ENCODE results near the gene ARMCX5. TPM values are rescaled to one million over a fixed set of nuclear protein-coding genes. Genes with fewer than 3 reads are reported as not detected.

Gene ARMCX5
- total RNA-seq, result 10 to 100 TPM; 10.9 to 13.3 TPM

DNA sequence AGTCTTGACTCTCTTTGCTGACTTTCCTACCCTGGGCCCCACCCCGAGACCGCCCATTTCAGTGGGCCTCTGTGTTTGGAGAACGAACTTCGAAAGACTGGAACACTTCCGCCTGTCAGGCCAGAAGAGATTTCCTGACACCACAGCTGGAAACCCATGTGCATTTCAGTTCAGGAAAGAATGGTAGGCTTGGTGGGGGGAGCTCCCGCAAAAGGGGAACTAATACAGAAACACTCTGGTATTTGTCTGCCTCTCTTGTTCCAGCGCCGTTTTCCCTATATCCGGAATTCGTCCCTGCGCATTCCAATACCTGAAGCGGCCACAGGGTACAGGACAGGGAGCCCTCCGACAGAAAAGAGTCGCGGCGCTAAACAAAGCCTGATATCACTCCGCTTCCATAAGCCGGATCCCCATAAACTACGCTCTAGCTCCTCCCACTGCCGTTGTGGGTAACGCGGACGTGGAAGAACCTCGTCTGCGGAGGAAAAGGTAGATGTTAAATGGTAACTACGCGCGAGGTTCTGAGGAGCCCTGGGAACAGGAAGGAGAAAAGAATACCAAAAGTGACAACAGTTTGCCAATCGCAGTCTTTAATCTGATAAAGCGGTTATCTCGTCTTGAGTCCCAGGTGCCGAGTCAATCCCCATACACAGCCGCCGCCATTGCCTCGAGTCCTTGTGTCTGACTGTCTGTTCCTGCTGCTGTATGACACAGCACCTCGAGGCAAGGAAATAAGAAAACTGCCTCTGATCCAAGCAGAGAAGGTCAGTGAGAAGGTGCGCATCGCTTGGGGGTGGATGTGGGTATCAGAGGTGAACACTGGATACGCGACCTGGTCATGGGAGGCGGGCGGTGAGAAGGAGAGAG, at the start of gene ARMCX5:
Gene ARMCX5 (plus strand): TSS at position 432 of the 867 bp plus-strand sequence. CDS start 2,627 bp downstream, outside the sequence.
- H3K9me3 Mint-ChIP-seq, result no peaks in the 10 kb centered on the region
- H3K4me1 Mint-ChIP-seq, result peaks cover 21% of the 10 kb centered on the region
- H3K4me3 Mint-ChIP-seq, result peak within 1 kb of the TSS; percentile 99
- no peaks in the 10 kb centered on the region for H3K27me3 Mint-ChIP-seq
- DNase-seq, result peak; percentile 67
- peaks cover 23% of the 10 kb centered on the region for H3K36me3 Mint-ChIP-seq
- peak within 1 kb of the TSS; percentile 97 for H3K27ac Mint-ChIP-seq

DNA sequence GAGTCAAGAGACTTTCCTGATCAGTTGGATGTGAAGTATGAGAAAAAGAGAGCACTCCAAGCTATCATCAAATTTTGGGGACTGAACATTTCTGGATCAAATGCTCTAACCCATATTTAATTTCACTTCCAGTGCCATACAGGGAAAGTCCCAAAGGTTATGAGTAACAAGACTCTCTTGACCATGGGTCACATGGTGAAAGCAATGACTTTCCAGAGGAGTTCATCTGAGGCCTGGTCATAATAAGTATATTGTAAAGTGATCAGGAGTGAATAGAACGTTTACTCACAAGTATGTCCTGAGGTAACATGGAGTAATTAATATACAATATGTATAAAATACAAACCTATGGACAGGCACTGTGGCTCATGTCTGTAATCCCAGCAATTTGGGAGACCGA, 40.7 kb upstream of the ARMCX5 start:
- Mint-ChIP-seq H3K4me1 (no peaks in the 10 kb centered on the region), H3K4me3 (no peak overlapping the region), H3K27ac (no peak overlapping the region)

DNA sequence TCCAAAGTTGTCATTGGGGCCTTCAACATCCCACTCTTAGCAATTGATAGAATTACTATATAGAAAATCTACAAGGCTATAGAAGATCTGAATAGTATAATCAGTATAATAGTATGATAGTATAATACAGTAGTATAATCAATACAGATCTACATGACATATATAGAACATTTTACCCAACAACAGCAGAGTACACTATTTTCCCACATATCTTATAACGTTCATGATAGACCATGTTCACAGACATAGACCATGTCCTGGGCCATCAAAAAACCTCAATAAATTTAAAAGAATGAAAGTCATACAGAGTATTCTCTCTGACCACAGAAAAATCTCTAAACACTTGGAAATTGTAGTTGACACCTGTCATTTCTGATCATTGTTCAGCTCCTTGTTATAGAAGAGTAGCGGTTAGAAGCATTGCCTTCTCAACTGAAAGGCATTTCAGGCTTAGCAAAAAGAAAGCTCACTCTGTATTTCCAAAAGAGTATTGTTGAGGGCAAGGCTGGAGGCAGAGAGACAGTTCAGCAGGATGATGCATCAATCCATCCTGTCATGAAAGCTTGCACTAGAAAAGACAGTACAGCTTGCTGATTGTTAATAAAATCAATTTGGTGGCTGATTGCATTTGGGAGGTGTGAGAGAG, 38.8 kb upstream of the ARMCX5 start:
- H3K27ac Mint-ChIP-seq, result no peak overlapping the region
- no peaks in the 10 kb centered on the region for H3K9me3 Mint-ChIP-seq
- no peak overlapping the region for H3K4me3 Mint-ChIP-seq
- H3K27me3 Mint-ChIP-seq, result no peaks in the 10 kb centered on the region
- H3K36me3 Mint-ChIP-seq, result no peaks in the 10 kb centered on the region
- DNase-seq, result no peak
- no peaks in the 10 kb centered on the region for H3K4me1 Mint-ChIP-seq

More for the DNA sequence above, 40.7 kb upstream of the ARMCX5 start:
- no peaks in the 10 kb centered on the region for H3K27me3 Mint-ChIP-seq
- DNase-seq, result no peak
- no peaks in the 10 kb centered on the region for H3K9me3 Mint-ChIP-seq
- no peaks in the 10 kb centered on the region for H3K36me3 Mint-ChIP-seq

DNA sequence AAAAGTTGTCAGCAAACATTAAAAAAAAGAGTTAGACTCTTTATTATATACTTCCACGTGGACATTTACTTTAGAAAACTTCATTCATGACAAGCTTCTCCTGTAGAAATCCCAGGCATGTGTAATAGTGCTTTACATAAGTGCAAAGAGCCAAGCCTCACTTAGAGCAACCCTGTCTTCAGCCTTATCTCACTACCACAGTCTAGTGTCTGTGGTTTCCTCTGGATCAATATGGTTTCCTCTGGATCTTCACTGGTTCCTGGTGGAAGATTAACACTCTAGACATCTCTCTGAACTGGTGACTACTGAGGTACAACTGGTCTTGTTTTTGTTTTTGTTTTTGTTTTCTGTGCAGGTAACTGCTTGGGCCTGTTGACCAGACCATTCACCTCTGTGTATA, 18.4 kb upstream of the ARMCX5 start:
- Mint-ChIP-seq H3K4me1 (no peaks in the 10 kb centered on the region), H3K27me3 (no peaks in the 10 kb centered on the region), H3K9me3 (no peaks in the 10 kb centered on the region), H3K27ac (no peak overlapping the region), H3K36me3 (no peaks in the 10 kb centered on the region), H3K4me3 (no peak overlapping the region)
- no peak for DNase-seq

- no peaks in the 10 kb centered on the region for H3K9me3 Mint-ChIP-seq
- H3K27ac Mint-ChIP-seq, result no peak overlapping the region
- peaks cover 4% of the 10 kb centered on the region for H3K27me3 Mint-ChIP-seq
- no peak overlapping the region for H3K4me3 Mint-ChIP-seq
- no peak for DNase-seq
- no peaks in the 10 kb centered on the region for H3K36me3 Mint-ChIP-seq
- H3K4me1 Mint-ChIP-seq, result peaks cover 3% of the 10 kb centered on the region
Measured at GRCh38 chrX:102593367-102593766, 5.9 kb upstream of the ARMCX5 start.

DNA sequence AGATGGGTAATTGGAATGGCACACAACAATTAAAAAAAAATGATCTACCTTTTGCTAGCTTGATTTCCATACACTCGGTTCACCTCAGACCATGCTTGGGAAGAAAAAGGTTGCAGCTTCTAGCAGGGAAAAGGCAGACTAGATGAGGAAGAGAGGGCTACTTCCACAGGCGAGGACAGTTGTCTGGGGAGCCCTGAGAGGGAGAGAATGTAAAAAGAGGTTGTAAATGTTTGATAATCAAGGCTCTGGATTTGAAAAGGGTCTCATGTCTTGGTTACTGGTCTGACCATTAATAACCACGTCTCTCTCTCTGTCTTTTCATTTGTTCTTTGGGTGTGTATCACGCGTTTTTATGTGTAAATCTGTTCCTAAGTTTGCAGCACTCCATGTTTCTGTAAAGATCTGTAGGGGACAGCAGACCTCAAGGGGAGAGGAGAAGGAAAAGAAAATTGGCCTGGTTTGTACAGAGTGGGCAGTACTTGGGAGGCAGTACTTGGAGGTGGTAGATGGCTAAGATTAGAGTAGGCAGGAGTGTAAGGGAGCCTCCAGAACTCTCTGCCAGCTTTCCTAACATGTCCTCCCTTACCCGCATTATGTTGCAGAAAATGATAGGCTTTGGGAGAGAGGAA, 750 bp downstream of the ARMCX5 start:
- peak overlapping the region; percentile 97 for H3K27ac Mint-ChIP-seq
- H3K36me3 Mint-ChIP-seq, result peaks cover 23% of the 10 kb centered on the region
- H3K9me3 Mint-ChIP-seq, result no peaks in the 10 kb centered on the region
- no peaks in the 10 kb centered on the region for H3K27me3 Mint-ChIP-seq
- DNase-seq, result no peak
- peaks cover 21% of the 10 kb centered on the region for H3K4me1 Mint-ChIP-seq
- H3K4me3 Mint-ChIP-seq, result peak overlapping the region; percentile 99

GRCh38 chrX:102604327-102604726, 5.0 kb downstream of the ARMCX5 start:
- H3K27me3 Mint-ChIP-seq, result no peaks in the 10 kb centered on the region
- H3K9me3 Mint-ChIP-seq, result no peaks in the 10 kb centered on the region
- H3K27ac Mint-ChIP-seq, result no peak overlapping the region
- H3K4me1 Mint-ChIP-seq, result peaks cover 22% of the 10 kb centered on the region
- no peak overlapping the region for H3K4me3 Mint-ChIP-seq
- peaks cover 42% of the 10 kb centered on the region for H3K36me3 Mint-ChIP-seq
- DNase-seq, result no peak

- Mint-ChIP-seq H3K4me3 (no peak overlapping the region), H3K36me3 (peaks cover 44% of the 10 kb centered on the region), H3K27ac (no peak overlapping the region), H3K9me3 (no peaks in the 10 kb centered on the region), H3K27me3 (no peaks in the 10 kb centered on the region), H3K4me1 (peaks cover 15% of the 10 kb centered on the region)
- DNase-seq, result no peak
Measured at GRCh38 chrX:102606115-102606514, 6.8 kb downstream of the ARMCX5 start.

DNA sequence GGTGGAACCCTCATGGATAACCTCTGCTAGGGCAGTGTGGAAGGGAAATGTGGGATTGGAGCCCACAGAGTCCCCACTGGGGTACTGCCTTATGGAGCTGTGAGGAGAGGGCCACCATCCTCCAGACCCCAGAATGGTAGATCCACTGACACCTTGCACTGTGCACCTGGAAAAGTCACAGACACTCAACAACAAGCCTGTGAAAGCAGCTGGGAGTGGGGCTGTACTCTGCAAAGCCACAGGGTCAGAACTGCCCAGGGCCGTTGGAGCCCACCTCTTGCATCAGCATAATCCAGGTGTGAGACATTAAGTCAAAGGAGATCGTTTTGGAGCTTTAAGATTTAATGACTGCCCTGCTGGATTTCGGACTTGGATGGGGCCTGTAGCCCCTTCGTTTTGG, 11.6 kb downstream of the ARMCX5 start:
- Mint-ChIP-seq H3K27me3 (no peaks in the 10 kb centered on the region), H3K9me3 (peaks cover 5% of the 10 kb centered on the region), H3K27ac (no peak overlapping the region), H3K36me3 (peaks cover 50% of the 10 kb centered on the region), H3K4me1 (peaks cover 10% of the 10 kb centered on the region), H3K4me3 (no peak overlapping the region)
- no peak for DNase-seq

DNA sequence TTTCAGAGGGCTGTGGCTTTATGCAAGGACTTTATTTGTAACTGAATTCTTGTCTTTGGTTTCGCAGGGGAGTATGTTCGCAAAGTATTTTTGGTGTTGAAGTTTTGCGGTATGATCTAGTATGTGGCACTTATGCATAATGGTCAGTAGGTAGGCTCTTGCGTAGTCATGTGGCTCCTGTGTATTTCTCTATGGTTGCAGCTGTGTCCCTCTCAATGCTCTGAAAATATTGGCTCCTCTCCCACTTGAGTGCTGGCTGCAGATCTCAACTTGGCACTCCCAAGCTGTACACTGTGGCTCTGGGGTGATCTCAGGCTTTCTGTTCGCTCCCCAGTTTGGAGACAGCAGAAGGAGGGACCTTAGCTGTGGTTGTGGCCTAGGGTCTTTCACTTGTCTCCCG, 24.8 kb downstream of the ARMCX5 start:
- DNase-seq, result no peak
- H3K36me3 Mint-ChIP-seq, result peaks cover 45% of the 10 kb centered on the region
- H3K4me1 Mint-ChIP-seq, result peaks cover 18% of the 10 kb centered on the region
- H3K4me3 Mint-ChIP-seq, result no peak overlapping the region
- peaks cover 19% of the 10 kb centered on the region for H3K9me3 Mint-ChIP-seq
- H3K27me3 Mint-ChIP-seq, result no peaks in the 10 kb centered on the region
- no peak overlapping the region for H3K27ac Mint-ChIP-seq

DNA sequence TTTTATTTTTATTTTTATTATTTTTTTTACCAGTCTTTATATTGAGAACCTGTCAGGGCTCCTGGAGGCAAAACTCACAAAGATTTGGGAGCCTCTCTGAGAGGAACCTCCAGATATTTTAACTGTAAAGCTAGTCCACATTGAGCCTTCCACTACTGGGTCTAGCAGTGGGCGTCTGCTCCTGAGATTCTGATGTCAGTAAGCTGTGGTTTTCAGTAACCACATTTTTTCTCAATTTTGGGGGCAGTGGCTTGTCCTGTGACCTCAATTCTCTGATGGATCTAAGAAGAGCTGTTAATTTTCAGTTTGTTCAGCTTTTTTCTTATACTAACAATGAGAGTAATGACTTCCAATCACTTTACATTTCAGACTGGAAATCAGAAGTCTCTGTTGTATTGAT, 28.3 kb downstream of the ARMCX5 start:
- Mint-ChIP-seq H3K9me3 (peaks cover 2% of the 10 kb centered on the region), H3K4me1 (peaks cover 18% of the 10 kb centered on the region), H3K36me3 (peaks cover 14% of the 10 kb centered on the region), H3K27ac (no peak overlapping the region), H3K27me3 (no peaks in the 10 kb centered on the region), H3K4me3 (no peak overlapping the region)
- peak; percentile 6 for DNase-seq

GRCh38 chrX:102637561-102637960, 38.2 kb downstream of the ARMCX5 start:
- Mint-ChIP-seq H3K9me3 (peaks cover 8% of the 10 kb centered on the region), H3K27ac (no peak overlapping the region), H3K36me3 (peaks cover 27% of the 10 kb centered on the region), H3K4me3 (no peak overlapping the region), H3K4me1 (no peaks in the 10 kb centered on the region), H3K27me3 (no peaks in the 10 kb centered on the region)
- no peak for DNase-seq

DNA sequence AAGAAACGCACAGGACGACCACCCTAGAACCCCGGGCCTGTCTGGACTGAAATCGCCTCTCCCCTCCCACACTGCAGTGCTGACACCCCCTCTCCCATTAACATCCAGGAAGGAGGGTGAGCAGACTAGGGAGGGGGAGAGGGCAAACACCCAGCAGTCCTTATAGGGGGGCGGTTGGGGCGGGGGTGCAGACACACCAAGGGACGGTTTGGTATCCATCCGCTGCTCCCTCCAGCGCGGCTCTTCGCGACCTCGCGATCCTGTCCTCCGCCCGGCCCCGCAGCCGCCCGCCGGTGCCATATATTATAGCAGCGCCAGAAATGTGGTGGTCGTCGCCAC, 51.6 kb downstream of the ARMCX5 start:
- no peaks in the 10 kb centered on the region for H3K27me3 Mint-ChIP-seq
- no peak for DNase-seq
- peaks cover 11% of the 10 kb centered on the region for H3K36me3 Mint-ChIP-seq
- H3K9me3 Mint-ChIP-seq, result no peaks in the 10 kb centered on the region
- H3K27ac Mint-ChIP-seq, result peak overlapping the region; percentile 93
- peaks cover 19% of the 10 kb centered on the region for H3K4me1 Mint-ChIP-seq
- H3K4me3 Mint-ChIP-seq, result peak overlapping the region; percentile 91

DNA sequence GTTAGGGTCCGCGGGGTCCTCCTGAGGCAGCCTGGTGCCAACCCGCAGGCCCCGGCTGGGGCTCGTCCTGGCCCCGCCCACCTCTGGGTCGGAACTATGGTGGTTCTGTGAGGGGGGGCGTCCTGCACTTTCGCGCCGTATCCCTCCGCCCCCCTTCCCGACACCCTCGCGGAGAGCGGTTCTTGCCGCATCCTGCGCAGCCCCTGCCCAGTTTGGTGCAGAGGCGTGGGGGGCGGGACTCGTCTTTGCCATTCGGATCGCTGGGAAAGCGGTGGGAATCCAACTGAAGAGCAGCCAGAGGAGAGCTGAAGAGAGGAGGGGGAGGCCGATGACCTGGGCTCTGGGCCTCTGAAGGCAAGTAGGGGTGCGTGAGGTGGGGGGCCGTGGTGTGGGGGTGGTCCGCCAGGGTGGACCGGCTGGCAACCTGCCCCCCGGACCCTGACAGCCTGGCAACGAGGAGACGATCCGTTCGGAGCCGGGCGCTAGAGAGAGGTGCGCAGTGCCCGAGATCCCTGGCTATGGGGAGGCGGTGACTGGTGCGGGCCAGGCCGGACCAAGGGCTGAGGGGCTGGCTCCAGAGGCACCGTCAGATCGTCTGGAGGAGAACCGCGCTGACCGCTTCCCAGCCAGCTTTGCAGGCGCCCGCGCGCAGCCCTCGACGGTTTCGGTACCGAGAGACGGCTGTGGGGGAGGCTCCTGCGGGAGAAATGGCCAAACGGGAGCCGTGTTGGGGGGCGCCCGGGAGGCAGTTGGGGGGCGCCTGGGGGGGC, 52.1 kb downstream of the ARMCX5 start, which contains the start of gene GPRASP1:
Gene GPRASP1 (plus strand): TSS at position 242 of the 770 bp plus-strand sequence. CDS start 2,431 bp downstream, outside the sequence.
- Mint-ChIP-seq H3K36me3 (peaks cover 11% of the 10 kb centered on the region), H3K27ac (peak within 1 kb of the TSS; percentile 93), H3K27me3 (no peaks in the 10 kb centered on the region), H3K4me1 (peaks cover 21% of the 10 kb centered on the region), H3K4me3 (peak within 1 kb of the TSS; percentile 91), H3K9me3 (no peaks in the 10 kb centered on the region)
- peak; percentile 40 for DNase-seq
